Mucosa of stomach (tissue), 1 donor: ENCODE measurements around the gene MRPL1.

Experiments used
- H3K27me3 ChIP-seq: one replicate; pipeline ENCODE4 v1.7.0; 2013; ENCODE audit warnings: mild to moderate bottlenecking, low read length; ENCODE audit not compliant: control insufficient read depth, insufficient read depth
- H3K36me3 ChIP-seq: one replicate; pipeline ENCODE4 v1.7.0; 2013; ENCODE audit warnings: low read length; ENCODE audit not compliant: control insufficient read depth, insufficient read depth
- H3K4me1 ChIP-seq: one replicate; pipeline ENCODE4 v1.7.0; 2013; ENCODE audit warnings: mild to moderate bottlenecking, low read length; ENCODE audit not compliant: control insufficient read depth, insufficient read depth
- H3K4me3 ChIP-seq: one replicate; pipeline ENCODE4 v1.7.0; 2013; ENCODE audit warnings: low read length
- H3K9ac ChIP-seq: one replicate; pipeline ENCODE4 v1.7.0; 2013; ENCODE audit warnings: mild to moderate bottlenecking, low read length, moderate library complexity
- H3K9me3 ChIP-seq: one replicate; pipeline ENCODE4 v1.7.0; 2013; ENCODE audit warnings: mild to moderate bottlenecking, low read length, moderate library complexity; ENCODE audit not compliant: control insufficient read depth
- donor health status: Pancreatic carcinoma.

Gene MRPL1

DNA sequence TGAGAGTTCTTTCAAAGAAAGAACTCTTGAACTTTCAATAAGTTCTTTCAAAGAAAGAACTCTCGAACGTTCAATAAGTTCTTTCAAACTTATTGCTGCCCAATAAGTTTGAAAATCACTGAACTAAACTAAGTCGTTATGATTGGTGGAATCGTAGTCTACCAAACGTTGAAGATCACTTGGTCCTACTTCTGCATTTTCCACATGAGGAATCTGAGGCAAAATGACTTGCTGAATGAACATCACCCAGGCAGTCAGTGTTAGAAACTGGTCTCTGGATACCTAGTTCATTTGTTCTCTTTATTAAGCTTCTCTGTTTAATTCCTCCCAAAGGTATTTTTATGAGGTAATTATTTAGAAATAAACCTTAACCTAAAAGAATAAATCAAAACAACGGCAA lies 36.4 kb upstream of the MRPL1 start:
- H3K27me3 ChIP-seq = no peaks in the 10 kb centered on the region
- no peak overlapping the region for H3K9ac ChIP-seq
- H3K4me1 ChIP-seq = peaks cover 4% of the 10 kb centered on the region
- no peak overlapping the region for H3K4me3 ChIP-seq
- no peaks in the 10 kb centered on the region for H3K36me3 ChIP-seq
- H3K9me3 ChIP-seq = no peaks in the 10 kb centered on the region

DNA sequence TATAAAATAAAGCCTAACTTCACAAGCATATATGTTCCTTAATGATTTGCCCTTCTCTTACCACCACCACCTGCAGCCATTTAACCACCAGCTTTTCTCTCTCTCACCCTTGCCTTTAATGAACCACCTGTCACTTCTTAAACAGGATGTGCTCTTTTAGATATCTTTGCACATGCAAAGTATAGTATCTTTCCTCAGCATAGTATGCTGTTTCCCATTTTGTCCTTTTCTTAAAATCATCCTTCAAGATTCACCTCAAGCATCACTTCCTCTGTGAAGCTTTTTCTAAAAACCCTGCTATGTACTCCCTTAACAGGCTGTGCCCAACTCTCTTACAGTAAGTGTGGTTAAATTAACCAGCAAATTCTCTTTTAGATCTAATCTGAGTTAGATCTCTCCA lies 35.3 kb upstream of the MRPL1 start:
- H3K9ac ChIP-seq = no peak overlapping the region
- no peak overlapping the region for H3K4me3 ChIP-seq
- no peaks in the 10 kb centered on the region for H3K27me3 ChIP-seq
- no peaks in the 10 kb centered on the region for H3K36me3 ChIP-seq
- no peaks in the 10 kb centered on the region for H3K4me1 ChIP-seq
- H3K9me3 ChIP-seq = no peaks in the 10 kb centered on the region

DNA sequence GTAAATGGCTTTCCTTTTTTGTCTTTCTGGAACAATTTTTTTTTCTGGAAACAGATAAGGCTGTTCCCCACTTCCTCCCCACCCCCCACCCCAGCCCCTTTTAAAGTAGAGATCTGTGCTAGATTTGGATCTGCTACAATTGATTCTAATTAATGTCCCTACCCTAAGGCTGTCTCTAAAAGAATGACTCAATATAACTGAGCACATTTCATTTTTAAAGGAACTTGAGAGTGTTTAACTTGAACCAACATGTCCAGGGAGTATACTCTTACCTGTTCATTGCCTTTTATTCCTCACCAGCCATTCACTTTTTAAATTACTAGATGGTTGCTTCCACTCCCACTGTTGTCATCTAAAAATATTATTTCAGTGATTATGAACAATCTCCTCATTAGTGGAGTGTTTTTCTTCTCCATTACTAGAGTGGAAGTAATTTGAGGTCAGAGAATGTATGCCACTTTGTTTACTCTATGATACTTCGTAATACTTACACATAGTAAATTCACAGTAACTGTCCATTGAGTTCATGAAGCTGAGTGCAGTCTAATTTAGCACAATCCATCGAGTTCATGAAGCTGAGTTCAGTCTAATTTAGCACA lies 29.4 kb upstream of the MRPL1 start:
- H3K9me3 ChIP-seq = no peaks in the 10 kb centered on the region
- H3K4me1 ChIP-seq = no peaks in the 10 kb centered on the region
- H3K27me3 ChIP-seq = no peaks in the 10 kb centered on the region
- H3K4me3 ChIP-seq = no peak overlapping the region
- no peaks in the 10 kb centered on the region for H3K36me3 ChIP-seq
- no peak overlapping the region for H3K9ac ChIP-seq

DNA sequence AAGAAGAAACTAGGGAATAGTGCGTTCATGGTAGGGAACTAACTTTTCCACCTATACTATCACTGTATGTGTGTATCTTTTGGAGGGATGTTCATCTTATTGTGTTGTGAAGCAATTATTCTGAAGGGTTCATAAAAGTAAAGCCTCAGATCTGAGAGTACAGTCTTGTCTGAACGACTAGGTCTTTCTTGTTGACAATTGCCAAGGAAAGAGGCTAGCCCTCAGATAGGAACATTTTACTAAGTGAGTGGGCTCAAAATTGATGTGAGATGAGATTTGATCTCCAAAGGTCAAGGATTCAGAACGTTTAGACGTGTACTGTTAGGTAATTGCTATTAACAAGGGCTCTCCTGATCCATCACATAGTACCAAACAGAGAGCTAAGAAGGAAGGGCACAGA lies 28.2 kb upstream of the MRPL1 start:
- H3K4me3 ChIP-seq = no peak overlapping the region
- no peaks in the 10 kb centered on the region for H3K9me3 ChIP-seq
- H3K27me3 ChIP-seq = no peaks in the 10 kb centered on the region
- no peaks in the 10 kb centered on the region for H3K4me1 ChIP-seq
- H3K9ac ChIP-seq = no peak overlapping the region
- H3K36me3 ChIP-seq = no peaks in the 10 kb centered on the region

DNA sequence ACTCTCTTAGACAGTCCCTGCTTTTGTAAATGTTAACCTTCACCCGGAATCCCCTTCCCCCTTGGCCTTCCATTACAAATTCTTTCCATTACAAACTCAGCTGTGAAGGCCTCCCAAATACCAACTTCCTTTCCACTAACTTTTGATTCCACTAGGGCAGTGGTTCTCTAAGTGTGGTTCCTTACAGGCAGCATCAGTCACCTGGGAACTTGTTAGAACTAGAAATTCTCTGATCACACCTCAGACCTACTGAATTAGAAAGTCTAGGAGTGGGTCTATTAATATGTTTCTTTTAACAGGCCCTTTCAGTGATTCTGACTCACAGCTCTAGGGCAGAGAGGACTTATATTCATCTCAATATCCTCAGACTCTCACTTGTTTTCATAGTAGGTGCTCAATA lies 19.0 kb upstream of the MRPL1 start:
- H3K9me3 ChIP-seq = no peaks in the 10 kb centered on the region
- no peaks in the 10 kb centered on the region for H3K4me1 ChIP-seq
- H3K4me3 ChIP-seq = no peak overlapping the region
- H3K9ac ChIP-seq = no peak overlapping the region
- H3K36me3 ChIP-seq = no peaks in the 10 kb centered on the region
- no peaks in the 10 kb centered on the region for H3K27me3 ChIP-seq

DNA sequence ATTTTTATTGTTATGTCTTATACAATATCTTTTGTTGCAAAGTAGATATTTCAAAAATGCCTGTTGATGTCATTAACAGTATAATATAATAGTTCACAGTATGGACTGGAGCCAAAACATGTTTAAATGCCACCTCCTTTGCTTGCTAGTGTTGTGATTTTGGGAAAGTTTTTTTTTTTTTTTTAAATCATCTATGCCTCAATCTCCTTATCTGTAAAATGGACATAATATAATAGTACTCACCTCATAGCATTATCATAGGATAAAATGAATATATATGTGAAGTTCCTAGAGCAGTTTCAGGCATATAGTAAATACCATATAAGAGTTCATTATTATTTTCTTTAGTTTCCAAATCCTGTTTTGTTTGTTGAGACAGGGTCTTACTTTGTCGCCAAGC lies 18.3 kb upstream of the MRPL1 start:
- H3K27me3 ChIP-seq = no peaks in the 10 kb centered on the region
- H3K4me3 ChIP-seq = no peak overlapping the region
- H3K4me1 ChIP-seq = no peaks in the 10 kb centered on the region
- H3K9ac ChIP-seq = no peak overlapping the region
- H3K9me3 ChIP-seq = no peaks in the 10 kb centered on the region
- H3K36me3 ChIP-seq = no peaks in the 10 kb centered on the region

DNA sequence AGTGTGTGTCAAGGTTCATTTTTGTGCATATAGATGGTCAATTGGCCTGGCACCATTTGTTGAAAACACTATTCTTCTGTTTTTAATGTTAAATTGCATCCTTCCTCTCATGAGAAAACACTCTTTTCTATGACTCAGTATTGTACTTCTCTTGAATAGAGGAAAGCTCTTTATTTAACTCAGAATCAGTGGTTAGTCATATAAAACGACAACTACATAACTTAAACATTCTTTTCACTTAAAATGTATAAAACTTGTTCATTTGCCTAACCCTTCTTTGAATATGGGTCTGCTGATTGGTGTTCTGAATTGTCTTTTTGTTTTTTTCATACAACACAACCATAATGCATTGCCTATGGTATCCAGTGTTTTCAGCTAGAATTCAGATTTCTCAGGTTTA lies 17.2 kb upstream of the MRPL1 start:
- Histone ChIP-seq H3K4me1 (no peaks in the 10 kb centered on the region), H3K9me3 (no peaks in the 10 kb centered on the region), H3K27me3 (no peaks in the 10 kb centered on the region), H3K4me3 (no peak overlapping the region), H3K36me3 (no peaks in the 10 kb centered on the region), H3K9ac (no peak overlapping the region)

DNA sequence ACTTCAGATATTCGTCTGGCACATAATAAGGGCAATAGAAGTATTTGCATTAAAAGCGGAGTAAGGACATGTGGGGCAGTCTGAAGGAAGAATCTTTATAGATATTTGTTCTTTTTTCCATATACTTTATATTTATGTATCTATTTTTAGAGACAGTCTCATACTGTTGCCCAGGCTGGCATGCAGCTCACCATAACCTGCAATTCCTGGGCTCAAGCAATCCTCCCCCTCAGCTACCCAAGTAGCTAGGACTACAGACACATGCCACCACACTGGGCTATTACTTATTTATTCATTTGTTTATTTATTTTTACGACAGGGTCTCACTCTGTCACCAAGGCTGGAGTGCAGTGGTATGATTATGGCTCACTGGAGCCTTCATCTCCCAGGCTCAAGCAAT lies 16.7 kb upstream of the MRPL1 start:
- Histone ChIP-seq H3K4me3 (no peak overlapping the region), H3K9ac (no peak overlapping the region), H3K9me3 (no peaks in the 10 kb centered on the region), H3K4me1 (no peaks in the 10 kb centered on the region), H3K27me3 (no peaks in the 10 kb centered on the region), H3K36me3 (no peaks in the 10 kb centered on the region)

DNA sequence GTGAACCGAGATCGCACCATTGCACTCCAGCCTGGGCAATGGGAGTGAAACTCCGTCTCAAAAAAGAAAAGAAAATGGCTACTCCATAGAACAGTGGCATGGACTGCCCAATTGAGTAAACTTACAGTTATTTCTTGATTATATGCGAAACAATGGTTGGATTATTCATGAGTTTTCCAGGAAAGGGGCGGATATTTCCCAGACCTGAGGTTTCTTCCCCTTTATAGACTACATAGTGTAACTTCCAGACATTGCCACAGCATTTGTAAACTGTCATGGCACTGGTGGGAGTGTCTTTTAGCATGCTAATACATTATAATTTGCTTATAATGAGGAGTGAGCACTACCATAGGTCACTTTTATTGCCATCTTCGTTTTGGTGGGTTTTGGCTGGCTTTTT lies 14.1 kb upstream of the MRPL1 start:
- Histone ChIP-seq H3K9ac (no peak overlapping the region), H3K9me3 (no peaks in the 10 kb centered on the region), H3K36me3 (no peaks in the 10 kb centered on the region), H3K4me3 (no peak overlapping the region), H3K27me3 (no peaks in the 10 kb centered on the region), H3K4me1 (no peaks in the 10 kb centered on the region)

DNA sequence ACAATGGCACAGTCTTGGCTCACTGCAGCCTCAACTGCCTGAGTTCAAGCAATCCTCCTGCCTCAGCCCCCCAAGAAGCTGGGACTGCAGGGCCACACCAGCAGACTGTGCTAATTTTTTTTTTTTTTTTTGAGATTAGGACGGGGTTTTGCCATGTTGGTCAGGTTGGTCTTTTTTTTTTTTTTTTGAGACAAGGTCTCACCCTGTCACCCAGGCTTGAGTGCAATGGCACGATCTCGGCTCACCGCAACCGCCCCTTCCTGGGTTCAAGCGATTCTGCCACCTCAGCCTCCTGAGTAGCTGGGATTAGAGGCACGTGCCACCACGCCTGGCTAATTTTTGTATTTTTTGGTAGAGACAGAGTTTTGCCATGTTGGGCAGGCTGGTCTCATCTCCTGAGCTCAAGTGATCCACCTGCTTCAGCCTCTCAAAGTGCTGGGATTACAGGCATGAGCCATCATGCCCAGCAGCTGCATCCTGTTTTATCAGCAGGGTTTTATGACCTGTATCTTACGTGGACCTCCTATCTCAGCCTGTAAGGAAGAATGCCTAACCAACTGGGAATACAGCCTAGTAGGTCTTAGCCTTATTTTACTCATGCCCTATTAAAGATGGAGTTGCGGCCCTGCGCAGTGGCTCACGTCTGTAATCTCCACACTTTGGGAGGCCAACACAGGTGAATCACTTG lies 13.2 kb upstream of the MRPL1 start:
- H3K9me3 ChIP-seq = no peaks in the 10 kb centered on the region
- no peak overlapping the region for H3K4me3 ChIP-seq
- H3K9ac ChIP-seq = no peak overlapping the region
- H3K4me1 ChIP-seq = no peaks in the 10 kb centered on the region
- H3K27me3 ChIP-seq = no peaks in the 10 kb centered on the region
- no peaks in the 10 kb centered on the region for H3K36me3 ChIP-seq

DNA sequence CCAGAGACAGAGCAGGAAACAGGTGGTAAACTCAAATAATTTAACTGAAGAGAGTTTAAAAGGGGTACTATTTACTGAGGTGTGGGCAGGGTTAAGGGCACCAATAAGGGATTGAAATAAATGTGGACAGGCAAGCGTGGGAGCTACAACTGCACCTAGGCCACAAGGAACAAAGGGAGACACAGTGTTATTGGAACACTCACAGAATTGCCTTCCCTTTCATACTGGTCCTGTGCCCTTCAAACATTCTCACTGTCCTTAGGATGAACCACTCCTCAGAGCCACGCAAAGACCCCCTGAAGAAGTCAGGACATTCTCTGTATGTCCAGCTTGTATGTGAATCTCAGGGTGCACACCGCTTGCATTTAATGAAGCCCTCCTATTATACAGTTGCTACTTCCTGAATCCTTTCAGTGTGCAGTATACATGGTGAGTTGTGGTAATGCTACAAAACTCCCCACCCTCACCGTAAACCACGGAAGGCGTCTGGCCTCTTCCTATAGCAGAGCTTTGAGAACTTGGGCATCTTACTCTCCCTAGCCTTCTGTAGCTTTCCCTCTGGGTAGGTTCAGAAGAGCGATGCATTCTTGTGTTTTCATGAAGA lies 9.6 kb upstream of the MRPL1 start:
- Histone ChIP-seq H3K36me3 (no peaks in the 10 kb centered on the region), H3K27me3 (no peaks in the 10 kb centered on the region), H3K4me1 (no peaks in the 10 kb centered on the region), H3K9me3 (no peaks in the 10 kb centered on the region), H3K9ac (no peak overlapping the region), H3K4me3 (no peak overlapping the region)

DNA sequence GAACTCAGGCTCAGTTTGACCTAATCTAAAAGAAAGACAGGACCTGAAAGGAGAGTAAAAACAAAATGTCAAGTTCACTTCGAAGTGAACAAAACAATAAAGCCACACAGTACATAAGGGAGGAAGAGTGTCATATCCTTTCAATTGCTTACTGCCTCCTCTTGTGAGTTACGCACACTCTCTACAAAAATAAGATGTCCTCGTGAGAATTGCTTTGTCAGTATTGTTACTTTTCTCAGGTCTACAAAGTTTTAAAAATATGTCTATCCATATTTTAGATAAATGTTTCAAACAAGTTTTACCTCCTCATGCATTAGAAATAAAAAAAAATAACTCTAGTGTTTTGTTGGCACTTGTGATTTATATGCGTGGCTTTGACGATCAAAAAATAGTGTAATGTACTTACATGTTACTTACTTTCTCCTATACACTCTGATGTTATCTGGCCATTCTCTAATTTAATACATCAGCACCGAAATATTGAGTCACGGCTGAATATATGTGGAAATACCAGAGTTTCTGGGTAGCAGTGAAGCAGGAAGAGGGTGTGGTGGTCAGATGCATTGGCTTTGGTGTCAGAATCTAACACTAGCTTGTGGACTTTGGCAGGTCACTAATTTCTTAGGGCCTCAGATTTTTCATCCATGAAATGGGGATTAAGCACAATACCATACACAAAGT lies 8.1 kb upstream of the MRPL1 start:
- Histone ChIP-seq H3K27me3 (no peaks in the 10 kb centered on the region), H3K9me3 (no peaks in the 10 kb centered on the region), H3K4me3 (no peak overlapping the region), H3K4me1 (no peaks in the 10 kb centered on the region), H3K9ac (no peak overlapping the region), H3K36me3 (no peaks in the 10 kb centered on the region)
